ENCODE measurements around the gene FBXW7. TPM values are rescaled to one million over a fixed set of nuclear protein-coding genes. Genes with fewer than 3 reads are reported as not detected.
A peak's percentile ranks its signal among the peaks of the same experiment; 100 is the strongest.

FBXW7 gene
- total RNA-seq, 6 experiments from 2014 or later, result 12.9 to 25.5 (median 17.6) TPM

DNA sequence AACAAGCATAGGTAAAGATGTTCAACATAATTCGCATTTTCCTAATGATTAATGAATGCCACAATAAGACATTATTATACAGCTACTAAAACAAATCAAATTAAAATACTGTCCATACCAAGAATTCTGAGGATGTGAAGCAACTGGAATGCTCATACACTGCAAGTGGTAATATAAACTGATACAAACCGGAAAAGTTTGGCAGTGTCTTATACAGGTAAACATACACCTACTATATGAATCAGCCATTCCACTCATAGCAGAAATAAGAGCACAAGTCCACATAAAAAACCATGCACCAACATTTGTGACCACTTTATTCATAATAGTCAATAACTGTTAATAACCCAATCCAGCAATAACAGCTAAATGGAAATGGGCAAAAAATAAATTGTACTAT is 79.3 kb downstream of the FBXW7 start:
- no peak overlapping the region for H3K27ac ChIP-seq
- TF ChIP-seq, protein P1, sequence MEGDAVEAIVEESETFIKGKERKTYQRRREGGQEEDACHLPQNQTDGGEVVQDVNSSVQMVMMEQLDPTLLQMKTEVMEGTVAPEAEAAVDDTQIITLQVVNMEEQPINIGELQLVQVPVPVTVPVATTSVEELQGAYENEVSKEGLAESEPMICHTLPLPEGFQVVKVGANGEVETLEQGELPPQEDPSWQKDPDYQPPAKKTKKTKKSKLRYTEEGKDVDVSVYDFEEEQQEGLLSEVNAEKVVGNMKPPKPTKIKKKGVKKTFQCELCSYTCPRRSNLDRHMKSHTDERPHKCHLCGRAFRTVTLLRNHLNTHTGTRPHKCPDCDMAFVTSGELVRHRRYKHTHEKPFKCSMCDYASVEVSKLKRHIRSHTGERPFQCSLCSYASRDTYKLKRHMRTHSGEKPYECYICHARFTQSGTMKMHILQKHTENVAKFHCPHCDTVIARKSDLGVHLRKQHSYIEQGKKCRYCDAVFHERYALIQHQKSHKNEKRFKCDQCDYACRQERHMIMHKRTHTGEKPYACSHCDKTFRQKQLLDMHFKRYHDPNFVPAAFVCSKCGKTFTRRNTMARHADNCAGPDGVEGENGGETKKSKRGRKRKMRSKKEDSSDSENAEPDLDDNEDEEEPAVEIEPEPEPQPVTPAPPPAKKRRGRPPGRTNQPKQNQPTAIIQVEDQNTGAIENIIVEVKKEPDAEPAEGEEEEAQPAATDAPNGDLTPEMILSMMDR (IDR thresholded peaks at IDR 0.05), result no peak
- no peak for TF ChIP-seq POLR2A (IDR thresholded peaks at IDR 0.05)
- no peaks in the 10 kb centered on the region for H3K27me3 ChIP-seq
- DNase-seq (no peak), ATAC-seq (no peak)
- 96% methylated on average over 2 of the region's 2 CpGs for WGBS (ENCODE audit: insufficient coverage, low coverage, low lambda C conversion rate, missing lambda C conversion rate)
- H3K4me3 ChIP-seq, result no peak overlapping the region
- H3K36me3 ChIP-seq, result no peaks in the 10 kb centered on the region
- H3K9me3 ChIP-seq, result no peaks in the 10 kb centered on the region
- intact Hi-C loops (cut with DNase I), result no loop called here
- H3K4me1 ChIP-seq, result peaks cover 0 to 27% (median 5%) of the 10 kb centered on the region in 4 donors

DNA sequence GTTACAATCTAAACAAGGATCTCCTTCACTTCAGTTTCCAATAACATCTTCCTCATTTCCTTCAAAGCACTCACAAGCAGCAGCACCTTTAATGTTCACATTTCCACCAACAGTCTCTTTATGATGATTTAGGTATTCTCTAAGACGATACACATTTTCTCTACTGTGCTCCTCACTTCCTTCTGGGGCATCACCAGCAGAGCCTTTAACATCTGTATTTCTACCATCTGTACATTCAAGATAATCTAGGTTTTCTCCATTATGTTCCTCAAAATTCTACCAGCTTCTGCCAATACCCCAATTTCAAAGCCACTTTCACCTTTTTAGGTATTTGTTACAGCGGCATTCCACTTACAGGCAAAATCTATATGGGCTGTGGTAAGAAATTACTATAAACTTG is 80.6 kb downstream of the FBXW7 start:
- intact Hi-C loops (cut with DNase I), result no loop called here
- ATAC-seq, result no peak
- WGBS (ENCODE audit: insufficient coverage, low coverage, low lambda C conversion rate, missing lambda C conversion rate), result 93% methylated on average over 2 of the region's 2 CpGs

DNA sequence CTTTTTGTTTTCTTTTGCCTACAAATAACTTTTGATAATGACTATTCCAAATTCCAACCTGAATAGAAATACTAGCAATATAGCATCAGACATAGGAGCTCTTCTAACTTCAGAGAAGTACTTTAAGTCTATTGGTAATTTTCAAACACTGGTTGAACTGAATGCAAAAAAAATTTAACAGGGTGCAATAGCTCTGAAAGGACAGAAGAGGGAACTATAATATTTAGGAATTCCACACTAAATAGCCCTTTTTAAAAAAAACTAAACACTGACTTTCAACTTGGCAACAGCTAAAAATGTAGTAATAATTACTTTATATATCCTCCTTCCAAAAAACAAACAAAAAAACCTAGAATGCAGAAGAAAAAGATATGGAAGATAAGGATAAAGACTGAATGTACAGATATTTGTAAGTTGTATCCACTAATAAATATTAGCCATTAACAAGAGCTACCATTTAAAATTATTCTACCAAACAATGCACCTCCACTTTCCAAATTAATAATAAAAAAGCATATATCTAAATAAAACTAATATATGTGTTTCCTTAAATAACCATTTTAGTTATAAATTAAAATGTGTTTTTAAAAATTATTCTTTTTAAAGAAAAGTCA is 81.4 kb downstream of the FBXW7 start:
- Histone ChIP-seq H3K27me3 (no peaks in the 10 kb centered on the region), H3K4me1 (peaks cover 0 to 13% (median 0%) of the 10 kb centered on the region in 4 donors), H3K27ac (no peak overlapping the region), H3K4me3 (no peak overlapping the region), H3K36me3 (no peaks in the 10 kb centered on the region), H3K9me3 (no peaks in the 10 kb centered on the region)
- DNase-seq (no peak), ATAC-seq (peak; percentile 72 to 76 (median 74))
- intact Hi-C loops (cut with DNase I), result no loop called here
- TF ChIP-seq, protein P1 (IDR thresholded peaks at IDR 0.05), result peak; percentile 60 to 78 (median 73)
- TF ChIP-seq POLR2A (IDR thresholded peaks at IDR 0.05), result no peak

More for the DNA sequence above, 80.6 kb downstream of the FBXW7 start:
- H3K9me3 ChIP-seq, result no peaks in the 10 kb centered on the region
- no peak overlapping the region for H3K4me3 ChIP-seq
- DNase-seq, result no peak
- TF ChIP-seq, protein P1 (IDR thresholded peaks at IDR 0.05), result no peak
- no peak for TF ChIP-seq POLR2A (IDR thresholded peaks at IDR 0.05)
- H3K27ac ChIP-seq, result no peak overlapping the region
- H3K36me3 ChIP-seq, result no peaks in the 10 kb centered on the region
- H3K4me1 ChIP-seq, result peaks cover 0 to 14% (median 0%) of the 10 kb centered on the region in 4 donors
- H3K27me3 ChIP-seq, result no peaks in the 10 kb centered on the region

DNA sequence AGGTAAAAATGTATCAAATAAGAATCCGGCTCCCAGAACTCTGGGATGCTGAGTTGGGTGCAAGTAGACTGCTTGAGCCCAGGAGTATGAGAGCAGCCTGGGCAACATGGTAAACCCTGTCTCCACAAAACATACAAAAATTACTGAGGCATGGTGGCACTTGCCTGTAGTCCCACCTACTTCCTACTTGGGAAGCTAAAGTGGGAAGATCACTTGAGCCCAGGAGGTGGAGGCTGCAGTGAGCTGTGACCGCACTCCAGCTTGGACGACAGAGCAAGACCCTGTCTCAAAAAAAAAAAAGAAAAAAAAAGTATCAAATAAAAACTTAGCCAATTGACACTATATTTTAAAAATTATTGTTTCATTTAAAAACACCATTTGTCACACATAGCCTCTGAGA is 84.4 kb downstream of the FBXW7 start:
- TF ChIP-seq, protein P1 (IDR thresholded peaks at IDR 0.05), result no peak
- TF ChIP-seq POLR2A (IDR thresholded peaks at IDR 0.05), result no peak

More for the DNA sequence above, 84.4 kb downstream of the FBXW7 start:
- H3K9me3 ChIP-seq, result no peaks in the 10 kb centered on the region
- no peaks in the 10 kb centered on the region for H3K27me3 ChIP-seq
- intact Hi-C loops (cut with DNase I), result no loop called here
- WGBS (ENCODE audit: insufficient coverage, low coverage, low lambda C conversion rate, missing lambda C conversion rate), result 93% methylated on average over 3 of the region's 3 CpGs
- H3K4me3 ChIP-seq, result no peak overlapping the region
- H3K27ac ChIP-seq, result no peak overlapping the region
- H3K4me1 ChIP-seq, result no peaks in the 10 kb centered on the region
- ATAC-seq, result no peak
- H3K36me3 ChIP-seq, result no peaks in the 10 kb centered on the region
- no peak for DNase-seq
